ENCODE data around the gene TMIE.

DNA sequence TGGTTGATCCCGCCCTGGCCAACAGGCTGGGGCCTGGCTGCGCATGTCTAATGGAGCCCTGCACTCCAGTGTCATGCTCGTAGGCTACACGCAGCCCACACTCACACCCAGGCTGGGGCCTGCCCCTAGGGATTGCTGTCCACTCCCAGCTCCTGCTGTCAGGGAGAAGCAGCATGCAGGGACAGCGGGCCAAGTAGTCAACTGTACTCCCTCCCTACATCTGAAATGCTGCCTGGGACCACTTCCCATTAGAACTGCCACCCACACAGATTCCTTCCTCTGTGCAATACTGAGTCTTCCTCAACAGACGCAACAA is 23.8 kb upstream of the TMIE start:
- TF ChIP-seq POLR2A (IDR thresholded peaks at IDR 0.05), result no peak
- no peak for TF ChIP-seq POLR2AphosphoS5 (IDR thresholded peaks at IDR 0.05)
